Adrenal gland (tissue), 12 donors: ENCODE measurements around the gene COL3A1. TPM values are rescaled to one million over a fixed set of nuclear protein-coding genes. Genes with fewer than 3 reads are reported as not detected.

Experiments
- microRNA counts, 2 donors: library from miRNA; unstranded; fragments of <30 nt; microRNA quantifications; one replicate each; lab custom pipeline; 2016
- microRNA-seq, 3 donors: library from miRNA; unstranded; fragments of <30 nt; microRNA quantifications; one replicate each; pipeline ENCODE4, GENCODE V29; 2017 to 2020
- polyA plus RNA-seq, 3 donors: library from polyadenylated mRNA; stranded (reverse); fragments of 200-250 nt in 2 of 3; fragments of 350-450 nt in 1 of 3; fragmentation: Illumina TruSeq in 1 of 3; extraction: RNeasy Lipid Tissue Mini Kit (QIAGEN cat#74804) in 1 of 3; gene quantifications; one replicate each; pipeline ENCODE4 v1.2.3, GENCODE V29; 2013 to 2014
- small RNA-seq, 2 donors: library from RNA; depleted of rRNA; stranded (forward); fragments of <200 nt; gene quantifications; one replicate each; pipeline ENCODE3, GENCODE V24; 2016
- total RNA-seq, 9 donors: library from RNA; depleted of rRNA in 4 of 9; stranded (reverse); fragments of >200 nt in 4 of 9; fragments of 120-200 nt in 1 of 9; fragmentation: NEBNext Ultra II Directional in 1 of 9; extraction: Animal tissue kit (Norgen Biotek cat#: 25700) in 1 of 9; gene quantifications; one replicate each; pipeline versions ENCODE4 v1.1.0 to v1.2.4, GENCODE V29; 2013 to 2023
- donor health status: healthy with polysubstance abuse.
- donor health status: Bipolar disorder and iron deficiency.
- donor health status: DM: yes; HTN: yes; CAD: no.
- donor health status: DM: no; HTN: no; CAD: no.
- donor health status: DM: no; HTN: no; CAD: no.
- donor health status: DM: yes; HTN: yes; CAD: no.

Gene COL3A1
- total and polyA plus RNA-seq, 12 donors: 48.4 to 465 (median 173) TPM

MicroRNAs encoded within 50 kb of the gene (microRNA counts, 767-probe panel; counts per million panel counts)
- 0 counts per million in 2 donors for microRNA hsa-miR-1245a (lab: Ali Mortazavi, UCI)
- microRNA hsa-miR-1245b-3p (lab: Ali Mortazavi, UCI): 0 counts per million in 2 donors
- 0 counts per million in 2 donors for microRNA hsa-miR-1245b-5p (lab: Ali Mortazavi, UCI)

Small RNAs within 50 kb of the gene (microRNA-seq; reads per million reads assigned to microRNA genes)
- gene MIR1245A (0 reads per million in 3 donors), gene MIR1245B (0 reads per million in 3 donors), gene MIR3606 (0 to 1.8 (median 0.28) reads per million in 3 donors)

Small RNAs within 50 kb of the gene (small RNA-seq; reads per million reads assigned to genes)
- gene MIR1245A: 0.12 to 0.17 reads per million in 2 donors

Other genes starting within 250 kb of the COL3A1 start
- gene COL5A2, start 205.4 kb downstream of the COL3A1 start, total RNA-seq: 10 to 100 TPM in 8 of 9 donors, 1 to 10 TPM in 1; 8.5 to 46.4 (median 15.7) TPM
- 10 to 100 TPM in 1 of 3 donors, 1 to 10 TPM in 2; 5.2 to 14.4 (median 9.4) TPM for gene COL5A2, start 205.4 kb downstream of the COL3A1 start, polyA plus RNA-seq